Sigmoid colon (tissue), 7 donors: ENCODE results near the gene GOLGA6A. TPM values are rescaled to one million over a fixed set of nuclear protein-coding genes. Genes with fewer than 3 reads are reported as not detected.

Experiments used
- DNase-seq: peaks from one replicate; pipeline ENCODE4 v3.0.0-alpha.2; 2019
- H3K27ac ChIP-seq, 4 donors: fragments of 200-600 bp; sonication (generic); one replicate each; pipeline ENCODE4 v1.5.1; 2016 to 2019; ENCODE audit warnings: mild to moderate bottlenecking in 1 of 4
- H3K27me3 ChIP-seq, 3 donors: fragments of 200-600 bp; sonication (generic); one replicate each; pipeline ENCODE4 v1.5.1; 2019; ENCODE audit warnings: mild to moderate bottlenecking in 1 of 3
- H3K36me3 ChIP-seq, 4 donors: fragments of 200-600 bp; sonication (generic); one replicate each; pipeline ENCODE4 v1.5.1; 2016 to 2019
- H3K4me1 ChIP-seq, 4 donors: fragments of 200-600 bp; sonication (generic); one replicate each; pipeline ENCODE4 v1.5.1; 2017 to 2019
- H3K4me3 ChIP-seq, 4 donors: fragments of 200-600 bp; sonication (generic); one replicate each; pipeline ENCODE4 v1.5.1; 2017 to 2019; ENCODE audit warnings: mild to moderate bottlenecking in 2 of 4, moderate library complexity in 1 of 4
- H3K9me3 ChIP-seq, 4 donors: fragments of 200-600 bp in 3 of 4; sonication (generic) in 3 of 4; one replicate each; pipeline versions ENCODE4 v1.5.1 to v1.6.1; 2013 to 2019
- CTCF ChIP-seq, 4 experiments: fragments of 450-650 bp in 3 of 4; fragments of 200-600 bp in 1 of 4; IDR thresholded peaks; one replicate each; pipeline ENCODE4 v1.5.1; 2016 to 2019; ENCODE audit warnings: antibody characterized with exemption in 4 of 4, mild to moderate bottlenecking in 3 of 4, moderate library complexity in 2 of 4
- EP300 ChIP-seq, 4 donors: sonication (generic); formaldehyde crosslinking; IDR thresholded peaks; one replicate each; pipeline ENCODE4 v1.6.1; 2017; ENCODE audit warnings: antibody characterized with exemption in 4 of 4
- POLR2A ChIP-seq, 2 donors: fragments of 450-650 bp; IDR thresholded peaks; one replicate each; pipeline ENCODE4 v1.6.1; 2016; ENCODE audit warnings: antibody characterized with exemption in 2 of 2, mild to moderate bottlenecking in 2 of 2, moderate library complexity in 2 of 2
- POLR2AphosphoS5 ChIP-seq, 4 donors: sonication (generic); formaldehyde crosslinking; IDR thresholded peaks; one replicate each; pipeline ENCODE4 v1.6.1; 2017; ENCODE audit warnings: antibody characterized with exemption in 4 of 4
- WGBS, 2 donors: extraction: QIAGEN DNeasy Blood & Tissue Kit; methylation state at CpG; one replicate each; pipeline ENCODE4 v1.1.7; 2013; 5-methylcytosine and 5-hydroxymethylcytosine counted together
- intact Hi-C: fragments of 100-400 bp; cut with DNase I; formaldehyde crosslinking; loops from one replicate; pipeline ENCODE4 v1.15.1; 2023
- polyA plus RNA-seq, 3 donors: library from polyadenylated mRNA; stranded (reverse); fragments of 200-250 nt; gene quantifications; one replicate each; pipeline ENCODE4 v1.2.3, GENCODE V29; 2013
- total RNA-seq, 4 donors: library from RNA; depleted of rRNA; stranded (reverse); fragments of >200 nt; gene quantifications; one replicate each; pipeline ENCODE4 v1.1.0, GENCODE V29; 2016
- donor health status: healthy with polysubstance abuse.
- donor health status: Bipolar disorder and iron deficiency.
- donor health status: healthy.

The GOLGA6A gene
- total and polyA plus RNA-seq, 7 donors: not detected

DNA sequence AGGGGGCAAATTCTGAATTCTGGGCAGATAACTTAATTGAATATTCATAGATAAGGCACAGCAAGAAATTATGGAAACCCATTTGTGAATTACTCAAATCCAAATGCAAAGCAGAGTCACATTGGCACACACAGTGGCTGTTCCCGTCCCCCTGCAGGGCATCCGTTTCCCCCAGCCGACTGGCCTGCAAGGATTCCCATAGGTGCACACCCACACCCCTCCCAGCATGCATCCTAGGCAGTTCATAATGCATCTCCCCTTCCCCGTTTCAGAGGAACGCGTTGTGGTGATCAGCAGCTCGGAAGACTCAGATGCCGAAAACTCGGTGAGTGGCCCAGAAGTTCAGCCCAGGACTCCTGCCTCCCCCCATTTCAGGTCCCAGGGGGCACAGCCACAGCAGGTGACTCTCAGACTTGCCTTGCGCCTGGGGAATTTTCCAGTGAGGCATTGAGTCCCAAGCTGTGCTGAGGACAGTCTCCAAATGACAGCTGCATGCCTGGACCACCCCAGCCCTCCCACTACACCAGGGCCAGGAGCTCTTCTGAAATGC, 48.1 kb downstream of the GOLGA6A start:
- 87 to 94% methylated on average over 10 of the region's 10 CpGs for WGBS, 2 donors
- Histone ChIP-seq H3K4me1 (peaks cover 0 to 20% (median 16%) of the 10 kb centered on the region in 4 donors), H3K9me3 (no peaks in the 10 kb centered on the region), H3K4me3 (no peak overlapping the region), H3K27me3 (no peaks in the 10 kb centered on the region), H3K27ac (no peak overlapping the region), H3K36me3 (peaks cover 28 to 56% (median 38%) of the 10 kb centered on the region in 4 donors)
- no peak for DNase-seq
- intact Hi-C loops: no loop called here
- TF ChIP-seq POLR2AphosphoS5 (IDR thresholded peaks at IDR 0.05): no peak
- no peak for TF ChIP-seq CTCF (IDR thresholded peaks at IDR 0.05)
- no peak for TF ChIP-seq POLR2A (IDR thresholded peaks at IDR 0.05)

GRCh38 chr15:74032606-74033561, 49.5 kb downstream of the GOLGA6A start:
- TF ChIP-seq POLR2A (IDR thresholded peaks at IDR 0.05): no peak
- TF ChIP-seq EP300 (IDR thresholded peaks at IDR 0.05): no peak
- no peak for TF ChIP-seq POLR2AphosphoS5 (IDR thresholded peaks at IDR 0.05)
- no peak for TF ChIP-seq CTCF (IDR thresholded peaks at IDR 0.05)
- no peak overlapping the region for H3K27ac ChIP-seq
- no peaks in the 10 kb centered on the region for H3K9me3 ChIP-seq
- H3K36me3 ChIP-seq: peaks cover 28 to 58% (median 38%) of the 10 kb centered on the region in 4 donors
- 85 to 88% methylated on average over 16 of the region's 16 CpGs for WGBS, 2 donors
- peaks cover 0 to 27% (median 22%) of the 10 kb centered on the region in 4 donors for H3K4me1 ChIP-seq
- intact Hi-C loops: no loop called here
- no peak for DNase-seq
- no peaks in the 10 kb centered on the region for H3K27me3 ChIP-seq
- no peak overlapping the region for H3K4me3 ChIP-seq

- WGBS, 2 donors: 96 to 98% methylated on average over 6 of the region's 6 CpGs
These were observed 50.3 kb downstream of the GOLGA6A start for GRCh38 chr15:74032046-74032445.

DNA sequence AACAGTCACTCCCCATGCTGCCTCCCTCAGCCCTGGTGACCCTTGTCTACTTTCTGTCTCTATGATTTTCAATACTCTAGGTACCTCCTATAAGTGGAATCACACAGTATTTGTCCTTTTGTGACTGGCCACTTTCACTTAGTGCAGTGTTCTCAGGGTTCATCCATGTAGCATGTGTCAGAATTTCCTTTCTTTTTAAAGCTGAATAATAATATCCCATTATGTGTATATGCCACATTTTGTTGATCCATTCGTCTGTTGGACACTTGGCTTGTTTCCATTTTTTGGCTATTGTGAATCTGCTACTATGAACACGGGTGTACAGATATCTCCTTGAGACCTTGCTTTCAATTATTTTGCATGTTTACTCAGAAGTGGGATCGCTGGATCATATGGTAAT, 53.7 kb downstream of the GOLGA6A start:
- no peak for TF ChIP-seq CTCF (IDR thresholded peaks at IDR 0.05)
- no peak for TF ChIP-seq POLR2AphosphoS5 (IDR thresholded peaks at IDR 0.05)
- TF ChIP-seq POLR2A (IDR thresholded peaks at IDR 0.05): no peak
- no peak for TF ChIP-seq EP300 (IDR thresholded peaks at IDR 0.05)
- H3K4me3 ChIP-seq: no peak overlapping the region
- peaks cover 0 to 44% (median 38%) of the 10 kb centered on the region in 4 donors for H3K4me1 ChIP-seq
- 78 to 83% methylated on average over 3 of the region's 3 CpGs for WGBS, 2 donors
- H3K9me3 ChIP-seq: no peaks in the 10 kb centered on the region
- no peaks in the 10 kb centered on the region for H3K27me3 ChIP-seq
- H3K36me3 ChIP-seq: peaks cover 23 to 63% (median 30%) of the 10 kb centered on the region in 4 donors
- peak overlapping the region in 3 of 4 donors; percentile 64 to 73 (median 67) for H3K27ac ChIP-seq
- DNase-seq: no peak
- intact Hi-C loops: no loop called here

More at GRCh38 chr15:74032046-74032445, 50.3 kb downstream of the GOLGA6A start:
- Histone ChIP-seq H3K27me3 (no peaks in the 10 kb centered on the region), H3K4me3 (no peak overlapping the region), H3K27ac (no peak overlapping the region), H3K36me3 (peaks cover 28 to 62% (median 38%) of the 10 kb centered on the region in 4 donors), H3K9me3 (no peaks in the 10 kb centered on the region), H3K4me1 (peaks cover 0 to 32% (median 26%) of the 10 kb centered on the region in 4 donors)
- no peak for TF ChIP-seq POLR2AphosphoS5 (IDR thresholded peaks at IDR 0.05)
- no peak for TF ChIP-seq EP300 (IDR thresholded peaks at IDR 0.05)
- TF ChIP-seq CTCF (IDR thresholded peaks at IDR 0.05): no peak
- no peak for TF ChIP-seq POLR2A (IDR thresholded peaks at IDR 0.05)
- peak; percentile 26 for DNase-seq
- intact Hi-C loops: no loop called here
